SKM-1 treated with dmso at 0.1 percent for 144 hours (cell line): Measurements from ENCODE around the gene CTSL.
"Not testable (repeated sequence)": the region's sequence is repeated elsewhere in the genome, so short reads cannot be mapped to it uniquely, and the experiment has no call there.

ENCODE experiments used
- DNase-seq: peaks from one replicate; lab custom pipeline; 2025; ENCODE audit not compliant: unreplicated experiment; lab: John Stamatoyannopoulos, UW

CTSL gene

GRCh38 chr9:87751868-87752267 is 25.9 kb downstream of the CTSL start:
- DNase-seq = no peak

GRCh38 chr9:87753313-87753712 is 27.4 kb downstream of the CTSL start:
- DNase-seq = no peak

DNA sequence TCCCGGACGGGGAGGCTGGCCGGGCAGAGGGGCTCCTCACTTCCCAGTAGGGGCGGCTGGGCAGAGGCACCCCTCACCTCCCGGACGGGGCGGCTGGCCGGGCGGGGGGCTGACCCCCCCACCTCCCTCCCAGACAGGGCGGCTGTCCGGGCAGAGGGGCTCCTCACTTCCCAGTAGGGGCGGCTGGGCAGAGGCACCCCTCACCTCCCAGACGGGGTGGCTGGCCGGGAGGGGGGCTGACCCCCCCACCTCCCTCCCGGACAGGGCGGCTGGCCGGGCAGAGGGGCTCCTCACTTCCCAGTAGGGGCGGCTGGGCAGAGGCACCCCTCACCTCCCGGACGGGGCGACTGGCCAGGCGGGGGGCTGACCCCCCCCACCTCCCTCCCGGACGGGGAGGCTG is 32.4 kb downstream of the CTSL start:
- DNase-seq = not testable (repeated sequence)

GRCh38 chr9:87759980-87760379 is 34.1 kb downstream of the CTSL start:
- DNase-seq = not testable (repeated sequence)

GRCh38 chr9:87760529-87760928 is 34.6 kb downstream of the CTSL start:
- DNase-seq = no peak

DNA sequence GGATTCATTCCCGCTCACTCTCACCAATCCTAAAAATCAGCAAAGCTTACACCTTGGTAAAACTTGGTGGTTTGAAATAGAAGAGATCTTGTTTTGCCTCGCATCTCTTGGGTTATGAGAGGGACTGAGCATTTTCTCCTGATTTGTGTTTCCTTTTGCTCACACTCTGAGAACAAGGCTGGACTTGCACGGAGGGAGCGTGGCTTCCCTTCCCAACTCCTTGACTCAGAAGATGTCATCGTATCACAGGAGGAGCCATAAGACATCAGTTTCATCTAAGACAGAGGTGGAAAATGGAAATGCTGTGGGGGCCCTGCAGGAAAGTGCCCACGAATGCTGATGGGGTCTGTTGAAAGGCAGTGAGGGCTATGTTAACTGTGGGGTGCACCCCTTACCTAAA is 37.4 kb downstream of the CTSL start:
- DNase-seq = no peak

DNA sequence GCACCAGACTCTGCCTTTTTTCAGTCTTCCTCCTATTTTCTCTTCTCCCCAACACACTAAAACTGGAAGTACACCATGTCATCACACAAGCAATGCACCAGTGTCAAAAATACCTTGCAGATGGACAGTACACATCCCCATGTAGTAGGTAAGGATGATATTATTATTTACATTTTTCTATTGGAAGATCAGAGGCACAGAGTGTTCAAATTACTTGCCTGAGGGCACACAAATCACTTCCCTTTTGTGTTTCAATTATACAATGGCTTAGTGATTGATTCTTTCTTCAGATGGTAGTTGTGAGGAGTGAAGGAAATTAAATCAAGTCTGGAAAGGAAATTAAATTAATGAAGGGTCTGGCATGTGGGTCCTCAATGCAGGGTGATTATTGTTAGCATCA is 39.6 kb downstream of the CTSL start:
- DNase-seq = no peak

- no peak for DNase-seq
Measured at GRCh38 chr9:87766697-87767096, 40.8 kb downstream of the CTSL start.

GRCh38 chr9:87770616-87771315 is 44.8 kb downstream of the CTSL start:
- DNase-seq = no peak

- DNase-seq = no peak
Measured at GRCh38 chr9:87771316-87772006, 45.5 kb downstream of the CTSL start.

DNA sequence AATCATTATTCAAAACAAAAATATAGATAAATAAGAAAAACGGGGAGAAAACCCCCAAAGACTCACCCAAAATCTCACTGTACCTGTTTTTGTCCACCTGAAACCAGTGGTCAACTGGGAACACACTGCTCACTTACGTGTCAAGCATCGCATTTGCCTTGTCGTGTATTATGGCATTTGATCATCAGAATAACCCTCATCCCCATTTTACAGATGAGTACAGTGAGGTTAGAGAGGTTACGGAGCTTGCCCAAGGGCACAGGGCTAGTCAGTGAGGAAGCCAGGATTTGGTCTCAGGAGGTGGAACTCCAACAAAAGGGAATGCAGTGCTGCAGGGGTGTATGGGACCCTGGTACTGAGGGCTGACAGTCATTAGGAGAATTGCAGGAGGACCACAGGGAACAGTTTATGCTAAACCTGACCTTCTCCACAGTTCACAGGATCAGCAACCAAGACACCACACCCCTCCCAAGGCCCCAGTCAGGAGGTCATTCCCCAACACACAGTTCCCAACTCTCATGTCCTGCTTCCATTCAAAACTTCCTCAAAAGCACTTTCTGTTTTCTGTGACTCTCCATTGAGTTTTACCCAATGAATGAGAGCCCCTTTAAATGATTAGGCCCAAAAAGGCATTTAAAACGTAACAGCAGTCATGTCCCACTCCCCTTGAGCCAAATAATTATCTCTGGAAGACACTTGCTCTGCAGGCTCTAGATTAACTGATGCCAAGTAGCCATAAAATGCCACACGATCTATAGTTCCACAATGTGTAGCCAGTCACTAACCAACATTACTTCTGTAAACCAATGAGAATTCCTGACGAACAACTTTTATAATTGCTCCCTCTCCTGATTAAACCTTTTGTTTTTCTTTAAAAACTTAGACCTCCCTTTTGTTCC is 50.8 kb downstream of the CTSL start:
- no peak for DNase-seq

- no peak for DNase-seq
Measured at GRCh38 chr9:87778996-87779395, 53.1 kb downstream of the CTSL start.
